ENCODE data around the gene AMOTL1.

Gene AMOTL1

GRCh38 chr11:94830722-94831510 lies 62.8 kb downstream of the AMOTL1 start:
- TF ChIP-seq CTCF (IDR thresholded peaks at IDR 0.05; ENCODE audit: insufficient read depth, low read length, missing control alignments) = no peak
- no peak overlapping the region for H3K4me3 ChIP-seq (ENCODE audit: low read depth, low read length)
- DNase-seq (ENCODE audit: low read depth, low spot score) = no peak
- POLR2A ChIA-PET = no interaction called here
- CTCF ChIA-PET = interaction anchor here (1.2 to 2.6 kb wide), 6 partner anchors 10 to 208 kb away, joined by 3 to 8 read pairs (median 4); no protein-coding TSS in a partner anchor

GRCh38 chr11:94831529-94831928 lies 63.4 kb downstream of the AMOTL1 start:
- H3K4me3 ChIP-seq (ENCODE audit: low read depth, low read length) = no peak overlapping the region
- POLR2A ChIA-PET = no interaction called here
- no peak for DNase-seq (ENCODE audit: low read depth, low spot score)
- CTCF ChIA-PET = interaction anchor here (1.3 to 2.6 kb wide), 5 partner anchors 11 to 209 kb away, joined by 4 to 8 read pairs (median 6); no protein-coding TSS in a partner anchor
- no peak for TF ChIP-seq CTCF (IDR thresholded peaks at IDR 0.05; ENCODE audit: insufficient read depth, low read length, missing control alignments)

- ChIA-PET POLR2A (no interaction called here), CTCF (interaction anchor here (1.7 to 2.6 kb wide), 3 partner anchors 13 to 210 kb away, joined by 4 to 6 read pairs (median 6); no protein-coding TSS in a partner anchor)
- no peak for TF ChIP-seq CTCF (IDR thresholded peaks at IDR 0.05; ENCODE audit: insufficient read depth, low read length, missing control alignments)
- no peak for DNase-seq (ENCODE audit: low read depth, low spot score)
- no peak overlapping the region for H3K4me3 ChIP-seq (ENCODE audit: low read depth, low read length)
These were observed 64.6 kb downstream of the AMOTL1 start for GRCh38 chr11:94832604-94833235.

- ChIA-PET POLR2A (no interaction called here), CTCF (interaction anchor here (0.7 to 2.3 kb wide), 6 partner anchors 10 to 232 kb away, joined by 3 to 7 read pairs (median 3); no protein-coding TSS in a partner anchor)
- TF ChIP-seq CTCF (IDR thresholded peaks at IDR 0.05; ENCODE audit: insufficient read depth, low read length, missing control alignments) = no peak
- H3K4me3 ChIP-seq (ENCODE audit: low read depth, low read length) = no peak overlapping the region
- no peak for DNase-seq (ENCODE audit: low read depth, low spot score)
These were observed 66.9 kb downstream of the AMOTL1 start for GRCh38 chr11:94834911-94835593.

GRCh38 chr11:94835594-94835927 lies 67.4 kb downstream of the AMOTL1 start:
- CTCF ChIA-PET = interaction anchor here (0.7 to 2.3 kb wide), 5 partner anchors 10 to 213 kb away, joined by 3 to 7 read pairs (median 3); no protein-coding TSS in a partner anchor
- H3K4me3 ChIP-seq (ENCODE audit: low read depth, low read length) = no peak overlapping the region
- TF ChIP-seq CTCF (IDR thresholded peaks at IDR 0.05; ENCODE audit: insufficient read depth, low read length, missing control alignments) = no peak
- no peak for DNase-seq (ENCODE audit: low read depth, low spot score)
- POLR2A ChIA-PET = no interaction called here

GRCh38 chr11:94837317-94837716 lies 69.2 kb downstream of the AMOTL1 start:
- TF ChIP-seq CTCF (IDR thresholded peaks at IDR 0.05; ENCODE audit: insufficient read depth, low read length, missing control alignments) = no peak
- no peak overlapping the region for H3K4me3 ChIP-seq (ENCODE audit: low read depth, low read length)
- POLR2A ChIA-PET = no interaction called here
- CTCF ChIA-PET = no interaction called here
- no peak for DNase-seq (ENCODE audit: low read depth, low spot score)

Measured in AG04449 (cell line).